Activated CD4-positive, alpha-beta T cell treated with anti-CD3 and anti-CD28 coated beads for 36 hours (primary cell): ENCODE measurements around the gene CIDEA. TPM values are rescaled to one million over a fixed set of nuclear protein-coding genes. Genes with fewer than 3 reads are reported as not detected.
A peak's percentile ranks its signal among the peaks of the same experiment; 100 is the strongest.

Experiments used
- ATAC-seq: fragments of 200-7000 bp; cut with Tn5 transposase; one replicate; pipeline ENCODE4 v1.10.0; 2021; ENCODE audit warnings: mild to moderate bottlenecking, moderate library complexity
- CTCF ChIA-PET: fragments of 350-600 bp; sonication (Branson Sonifier 250); formaldehyde crosslinking; loops from one replicate; lab custom pipeline; 2021; ENCODE audit warnings: antibody characterized with exemption; lab: Charles Lee
- POLR2A ChIA-PET: fragments of 350-600 bp; sonication (Branson Sonifier 250); formaldehyde crosslinking; loops from one replicate; lab custom pipeline; 2021; ENCODE audit warnings: antibody characterized with exemption, inconsistent platforms; lab: Charles Lee
- DNase-seq: peaks from one replicate; pipeline ENCODE4 v3.0.0-alpha.2; 2020
- H3K27ac Mint-ChIP-seq: one replicate; pipeline ENCODE4 v1.8.0; 2021; ENCODE audit warnings: mixed read lengths
- H3K27me3 Mint-ChIP-seq: one replicate; pipeline ENCODE4 v1.8.0; 2021; ENCODE audit warnings: mixed read lengths
- H3K36me3 Mint-ChIP-seq: one replicate; pipeline ENCODE4 v1.8.0; 2021; ENCODE audit warnings: low read depth, mixed read lengths
- H3K4me1 Mint-ChIP-seq: one replicate; pipeline ENCODE4 v1.8.0; 2021; ENCODE audit warnings: mixed read lengths
- H3K4me3 Mint-ChIP-seq: one replicate; pipeline ENCODE4 v1.8.0; 2021; ENCODE audit warnings: mild to moderate bottlenecking, moderate library complexity, mixed read lengths
- H3K9me3 Mint-ChIP-seq: one replicate; pipeline ENCODE4 v1.8.0; 2021; ENCODE audit warnings: low read depth, mixed read lengths
- intact Hi-C, 2 experiments: fragments of 100-400 bp; cut with DNase I in 1 of 2; cut with micrococcal nuclease in 1 of 2; formaldehyde crosslinking; loops; one replicate each; pipeline versions ENCODE4 v1.14.2 to v1.15.1; 2022 to 2024; cut with DNase I, micrococcal nuclease
- total RNA-seq, 2 experiments: library from RNA; stranded (reverse); gene quantifications; one replicate each; pipeline ENCODE4 v1.2.3, GENCODE V29; 2021

Gene CIDEA
- total RNA-seq, 2 experiments from 2014 or later, result not detected

DNA sequence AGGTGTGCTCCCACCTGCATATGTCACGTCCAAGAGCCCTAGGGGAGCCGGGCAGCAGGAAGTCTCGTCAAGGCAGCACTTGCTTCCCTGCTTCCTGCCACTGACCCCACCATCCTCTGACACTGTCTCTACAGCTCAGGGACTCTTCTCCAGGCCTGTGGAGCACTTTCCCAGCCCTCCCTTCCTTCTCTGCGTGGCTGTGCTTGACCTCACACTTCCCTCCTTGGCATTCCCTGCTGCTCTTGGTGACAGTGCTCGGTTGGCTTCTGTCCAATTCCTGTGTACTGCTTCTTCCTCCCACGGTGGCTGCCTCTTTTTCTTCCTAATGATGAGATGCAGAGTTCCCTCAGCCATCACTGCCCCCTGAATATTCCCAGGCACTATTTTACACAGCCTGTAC lies 2.8 kb downstream of the CIDEA start:
- Mint-ChIP-seq H3K27ac (no peak overlapping the region), H3K9me3 (no peaks in the 10 kb centered on the region), H3K4me1 (no peaks in the 10 kb centered on the region), H3K4me3 (no peak overlapping the region), H3K36me3 (no peaks in the 10 kb centered on the region), H3K27me3 (peaks cover 41% of the 10 kb centered on the region)
- no peak for ATAC-seq
- intact Hi-C loops, result no loop called here
- ChIA-PET POLR2A (no interaction called here), CTCF (interaction anchor here (0.7 to 1.4 kb wide), 2 partner anchors 15 to 18 kb away, joined by 4 to 5 read pairs; no protein-coding TSS in a partner anchor)
- DNase-seq, result no peak

DNA sequence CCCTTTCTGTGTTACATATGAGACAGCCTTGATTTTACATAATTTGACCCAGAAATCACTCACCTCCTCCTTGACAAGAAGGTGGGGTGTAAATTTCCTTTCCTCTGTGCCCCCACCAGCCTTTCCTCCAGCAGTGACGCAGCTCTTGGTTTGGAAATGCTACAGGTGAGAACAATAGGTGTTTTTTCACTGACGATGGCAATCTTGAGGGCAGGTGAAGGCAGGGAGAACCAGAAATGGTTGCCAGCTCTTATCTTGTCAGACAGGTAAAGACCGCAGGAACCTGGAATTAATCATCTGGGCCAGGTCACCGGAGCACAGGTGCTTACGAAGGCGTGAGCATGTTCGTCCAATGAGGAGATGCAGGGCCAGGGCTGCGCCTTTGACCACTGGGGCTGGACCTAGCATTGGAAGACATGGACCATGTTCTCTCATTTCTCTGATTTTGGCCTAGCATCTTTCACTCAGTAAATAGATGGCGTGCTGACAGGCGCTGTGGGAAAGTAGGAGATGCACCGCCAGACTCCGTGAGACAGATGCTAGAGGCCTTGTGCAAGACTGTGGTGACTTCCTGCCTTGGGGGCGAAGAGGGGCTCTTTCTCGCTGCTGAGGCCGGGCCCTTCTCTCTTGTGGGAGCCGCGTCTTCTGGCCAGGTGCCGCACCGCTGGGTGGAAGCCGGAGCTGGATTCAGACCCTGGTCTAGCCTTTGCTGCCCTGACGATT lies 4.0 kb downstream of the CIDEA start:
- ChIA-PET POLR2A (no interaction called here), CTCF (interaction anchor here (0.7 kb wide), 1 partner anchor 286 kb away, joined by 3 read pairs; no protein-coding TSS in a partner anchor)
- H3K4me3 Mint-ChIP-seq, result no peak overlapping the region
- H3K27me3 Mint-ChIP-seq, result peaks cover 33% of the 10 kb centered on the region
- no peak for DNase-seq
- no peak overlapping the region for H3K27ac Mint-ChIP-seq
- no peaks in the 10 kb centered on the region for H3K36me3 Mint-ChIP-seq
- ATAC-seq, result no peak
- no peaks in the 10 kb centered on the region for H3K9me3 Mint-ChIP-seq
- no peaks in the 10 kb centered on the region for H3K4me1 Mint-ChIP-seq
- intact Hi-C loops, result no loop called here

DNA sequence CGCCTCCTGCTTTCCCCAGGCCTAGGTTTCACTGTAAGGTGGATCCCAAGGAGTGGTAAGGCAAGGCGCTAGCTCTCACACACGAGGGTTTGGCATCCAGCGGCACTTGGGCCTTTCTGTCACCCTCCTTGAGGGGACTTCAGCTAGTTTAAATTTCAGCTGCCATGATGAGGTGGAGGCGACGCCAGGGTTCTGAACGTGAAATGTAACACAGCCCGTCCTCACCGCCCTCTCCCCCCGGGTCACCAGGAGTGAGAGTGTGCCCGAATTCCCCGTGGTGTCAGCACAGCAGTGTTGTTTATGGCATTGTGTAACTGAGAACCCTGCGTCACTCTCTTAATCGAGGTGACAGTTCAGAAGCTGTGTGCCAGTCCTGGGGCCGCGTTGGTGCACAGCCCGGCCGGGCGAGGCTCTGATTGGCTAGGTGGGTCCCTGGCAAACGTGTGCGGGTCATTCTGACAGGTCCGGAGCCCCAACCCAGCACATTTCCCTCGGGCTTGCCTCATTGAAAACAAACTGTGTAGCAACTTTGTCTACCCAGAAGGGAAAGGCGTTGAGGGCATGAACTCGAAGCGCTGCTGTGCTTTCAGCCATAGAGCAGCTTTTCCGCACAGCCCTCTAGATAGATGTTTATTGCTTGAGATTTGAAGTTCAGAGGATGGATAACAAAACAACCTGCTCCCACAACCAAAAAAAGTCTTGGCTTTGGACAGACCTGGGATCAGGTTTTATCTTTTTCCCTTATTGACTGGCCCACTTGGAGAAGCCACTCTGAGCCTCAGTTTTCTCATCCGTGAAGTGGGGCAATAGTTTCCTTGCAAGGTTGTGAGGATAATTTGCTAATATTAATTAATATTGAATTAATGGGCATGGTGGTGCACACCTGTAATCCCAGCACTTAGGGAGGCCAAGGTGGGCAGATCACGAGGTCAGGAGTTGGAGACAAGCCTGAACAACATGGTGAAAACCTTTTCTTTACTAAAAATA lies 4.9 kb downstream of the CIDEA start:
- no peak for ATAC-seq
- no peak overlapping the region for H3K27ac Mint-ChIP-seq
- H3K9me3 Mint-ChIP-seq, result no peaks in the 10 kb centered on the region
- H3K4me3 Mint-ChIP-seq, result no peak overlapping the region
- H3K4me1 Mint-ChIP-seq, result no peaks in the 10 kb centered on the region
- intact Hi-C loops, result no loop called here
- no peak for DNase-seq
- ChIA-PET CTCF (interaction anchor here (0.7 kb wide), 1 partner anchor 285 kb away, joined by 3 read pairs; no protein-coding TSS in a partner anchor), POLR2A (no interaction called here)
- H3K36me3 Mint-ChIP-seq, result no peaks in the 10 kb centered on the region
- H3K27me3 Mint-ChIP-seq, result peaks cover 28% of the 10 kb centered on the region

DNA sequence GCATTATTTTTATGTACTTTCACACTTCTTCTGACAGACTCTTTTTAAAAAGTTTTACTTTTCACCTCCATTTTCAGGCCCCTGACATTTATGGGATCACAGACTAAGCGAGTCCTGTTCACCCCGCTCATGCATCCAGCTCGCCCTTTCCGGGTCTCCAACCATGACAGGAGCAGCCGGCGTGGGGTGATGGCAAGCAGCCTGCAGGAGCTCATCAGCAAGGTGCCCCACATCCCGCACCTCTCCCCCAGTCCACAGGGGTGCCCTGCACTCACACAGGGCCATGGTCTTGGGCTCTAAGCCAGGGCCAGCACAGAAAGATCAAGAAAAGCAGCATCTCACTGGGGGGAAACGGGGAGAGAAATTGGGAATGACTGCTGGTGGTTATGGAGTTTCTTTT lies 8.6 kb downstream of the CIDEA start:
- Mint-ChIP-seq H3K9me3 (no peaks in the 10 kb centered on the region), H3K4me3 (no peak overlapping the region), H3K27me3 (peaks cover 9% of the 10 kb centered on the region), H3K27ac (no peak overlapping the region), H3K4me1 (no peaks in the 10 kb centered on the region), H3K36me3 (no peaks in the 10 kb centered on the region)
- DNase-seq, result no peak
- POLR2A ChIA-PET, result no interaction called here
- intact Hi-C loops, result no loop called here
- ATAC-seq, result no peak
- CTCF ChIA-PET, result interaction anchor here (2.1 kb wide), 1 partner anchor 10 kb away, joined by 8 read pairs; no protein-coding TSS in a partner anchor

DNA sequence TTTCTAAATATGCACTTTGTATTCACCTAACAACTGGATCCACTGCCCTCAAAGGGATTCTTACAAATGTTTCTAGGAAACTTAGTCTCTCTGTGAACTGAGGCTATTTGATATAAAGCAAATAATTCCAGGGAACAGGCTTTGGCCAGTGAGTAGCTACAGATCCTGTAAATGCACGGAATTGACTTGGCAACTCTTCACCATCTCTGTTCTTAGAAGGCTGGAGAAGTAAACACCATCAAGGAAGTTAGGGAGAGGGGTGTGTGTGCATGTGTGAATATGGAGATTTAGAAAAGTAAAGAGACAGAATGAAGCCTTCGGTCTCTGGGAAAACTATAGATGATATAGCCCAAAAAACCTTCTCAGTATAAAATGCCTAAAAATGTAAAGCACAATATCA lies 10.7 kb downstream of the CIDEA start:
- peaks cover 10% of the 10 kb centered on the region for H3K27me3 Mint-ChIP-seq
- ATAC-seq (no peak), DNase-seq (no peak)
- intact Hi-C loops, result no loop called here
- no peaks in the 10 kb centered on the region for H3K36me3 Mint-ChIP-seq
- H3K4me1 Mint-ChIP-seq, result no peaks in the 10 kb centered on the region
- H3K9me3 Mint-ChIP-seq, result no peaks in the 10 kb centered on the region
- H3K4me3 Mint-ChIP-seq, result no peak overlapping the region
- H3K27ac Mint-ChIP-seq, result no peak overlapping the region
- ChIA-PET POLR2A (no interaction called here), CTCF (no interaction called here)

DNA sequence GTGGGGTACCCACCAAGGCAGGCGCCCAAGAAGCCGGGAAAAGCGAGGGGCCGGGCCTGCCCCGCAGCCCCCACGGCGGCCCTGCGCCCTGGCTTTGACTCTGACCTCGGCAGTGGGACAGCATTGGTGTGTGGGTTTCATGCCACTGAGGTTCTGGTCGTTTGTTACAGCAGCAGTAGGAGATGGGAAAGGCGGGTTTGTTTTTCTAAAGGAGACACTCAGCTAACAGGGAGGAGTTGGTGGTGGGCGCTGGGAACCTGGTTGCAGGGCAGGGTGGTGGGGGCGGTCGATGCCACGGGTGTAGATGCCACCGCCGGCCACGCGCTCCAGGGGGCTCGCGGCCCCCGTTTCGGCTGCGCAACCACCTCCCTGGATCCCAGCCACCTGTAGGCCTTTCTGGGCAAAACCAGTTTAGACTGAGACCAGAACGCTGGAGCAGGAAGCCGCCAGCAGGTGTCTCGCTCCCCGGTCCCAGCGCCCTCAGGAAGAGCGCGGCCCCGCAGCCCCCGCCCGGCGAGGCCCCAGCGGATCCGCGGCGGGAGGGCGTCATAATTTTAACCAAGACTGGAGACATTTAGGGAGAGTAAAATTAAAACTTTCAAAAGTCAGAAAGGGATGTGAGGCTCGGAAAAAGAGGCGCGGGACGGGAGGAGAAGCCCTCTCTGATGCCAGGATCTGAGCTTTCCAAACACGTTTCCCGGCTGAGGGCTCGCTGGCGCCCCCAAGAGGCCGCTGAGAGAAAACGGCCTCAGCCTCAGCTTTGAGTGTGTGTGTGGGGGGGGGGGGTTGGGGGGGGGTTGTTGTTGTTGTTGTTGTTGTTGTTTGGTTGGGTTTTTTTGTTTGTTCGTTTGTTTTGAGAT lies 17.4 kb downstream of the CIDEA start:
- peak overlapping the region; percentile 56 for H3K4me3 Mint-ChIP-seq
- POLR2A ChIA-PET, result interaction anchor here (0.6 kb wide), 1 partner anchor 346 kb away, joined by 3 read pairs; no protein-coding TSS in a partner anchor
- no peaks in the 10 kb centered on the region for H3K9me3 Mint-ChIP-seq
- H3K27ac Mint-ChIP-seq, result no peak overlapping the region
- H3K36me3 Mint-ChIP-seq, result no peaks in the 10 kb centered on the region
- intact Hi-C loops, result no loop called here
- CTCF ChIA-PET, result interaction anchor here (0.5 to 1.9 kb wide), 16 partner anchors 8 to 1155 kb away, joined by 3 to 8 read pairs (median 4); no protein-coding TSS in a partner anchor
- ATAC-seq (peak; percentile 88), DNase-seq (peak; percentile 73)
- H3K4me1 Mint-ChIP-seq, result peaks cover 2% of the 10 kb centered on the region
- peaks cover 18% of the 10 kb centered on the region for H3K27me3 Mint-ChIP-seq

DNA sequence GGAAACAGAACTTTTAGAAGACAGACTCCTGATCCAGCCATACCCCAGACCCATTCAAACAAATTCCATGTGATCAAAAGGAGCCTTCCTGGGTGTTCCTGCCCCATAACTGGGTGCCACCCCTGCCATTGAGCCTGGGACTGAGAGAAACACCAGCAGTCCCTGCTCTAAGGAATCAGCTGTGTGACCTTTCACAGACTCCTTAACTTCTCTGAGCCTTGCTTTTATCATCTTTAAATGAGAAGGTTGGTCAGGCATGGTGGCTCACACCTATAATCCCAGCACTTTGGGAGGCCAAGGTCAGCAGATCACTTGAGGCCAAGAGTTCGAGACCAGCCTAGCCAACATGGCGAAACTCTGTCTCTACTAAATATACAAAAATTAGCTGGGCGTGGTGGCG lies 20.6 kb downstream of the CIDEA start:
- DNase-seq (no peak), ATAC-seq (no peak)
- no peaks in the 10 kb centered on the region for H3K9me3 Mint-ChIP-seq
- POLR2A ChIA-PET, result no interaction called here
- H3K4me1 Mint-ChIP-seq, result peaks cover 2% of the 10 kb centered on the region
- CTCF ChIA-PET, result interaction anchor here (1.4 kb wide), 1 partner anchor 9 kb away, joined by 3 read pairs; no protein-coding TSS in a partner anchor
- no peak overlapping the region for H3K27ac Mint-ChIP-seq
- H3K36me3 Mint-ChIP-seq, result no peaks in the 10 kb centered on the region
- intact Hi-C loops, result no loop called here
- H3K4me3 Mint-ChIP-seq, result no peak overlapping the region
- H3K27me3 Mint-ChIP-seq, result peaks cover 17% of the 10 kb centered on the region

DNA sequence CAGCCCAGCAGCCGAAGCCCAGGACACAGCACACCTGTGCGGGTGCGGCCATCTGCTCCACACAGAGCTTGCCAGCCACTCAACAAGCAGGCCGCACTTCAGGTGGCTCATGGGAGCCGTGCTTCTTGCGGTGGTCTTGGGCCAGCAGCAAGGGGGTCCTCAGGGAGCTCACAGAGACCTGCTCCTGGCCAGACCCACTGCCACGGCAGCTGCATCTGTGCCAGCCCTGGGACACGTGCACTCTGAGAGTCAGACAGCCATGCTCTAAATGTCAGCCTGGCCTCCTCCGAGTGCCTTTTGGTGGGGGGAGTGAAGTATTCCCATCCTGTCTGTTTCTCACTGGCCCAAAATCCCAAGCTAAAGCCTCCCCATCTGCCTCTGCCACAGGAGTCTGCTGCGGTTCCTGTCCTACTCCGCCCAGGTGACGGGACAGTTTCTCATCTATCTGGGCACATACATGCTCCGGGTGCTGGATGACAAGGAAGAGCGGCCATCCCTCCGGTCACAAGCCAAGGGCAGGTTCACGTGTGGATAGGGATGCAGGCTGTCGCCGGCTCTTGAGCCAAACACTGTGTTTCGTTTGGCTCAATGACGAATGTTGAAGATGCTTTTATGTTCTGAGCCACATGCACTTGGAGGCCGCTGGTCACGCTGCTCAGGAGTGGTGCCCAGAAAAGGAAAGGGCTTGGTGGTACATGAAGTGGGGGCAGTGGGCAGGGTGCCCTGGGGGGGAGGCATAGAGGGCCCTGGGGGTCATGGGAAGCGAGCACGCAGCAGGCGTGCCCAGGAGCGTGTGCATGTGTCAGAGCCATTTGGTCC lies 22.8 kb downstream of the CIDEA start:
- H3K27me3 Mint-ChIP-seq, result peaks cover 13% of the 10 kb centered on the region
- H3K4me3 Mint-ChIP-seq, result no peak overlapping the region
- ATAC-seq (no peak), DNase-seq (no peak)
- no peaks in the 10 kb centered on the region for H3K36me3 Mint-ChIP-seq
- CTCF ChIA-PET, result no interaction called here
- H3K9me3 Mint-ChIP-seq, result no peaks in the 10 kb centered on the region
- no peak overlapping the region for H3K27ac Mint-ChIP-seq
- POLR2A ChIA-PET, result no interaction called here
- H3K4me1 Mint-ChIP-seq, result no peaks in the 10 kb centered on the region
- intact Hi-C loops, result no loop called here

DNA sequence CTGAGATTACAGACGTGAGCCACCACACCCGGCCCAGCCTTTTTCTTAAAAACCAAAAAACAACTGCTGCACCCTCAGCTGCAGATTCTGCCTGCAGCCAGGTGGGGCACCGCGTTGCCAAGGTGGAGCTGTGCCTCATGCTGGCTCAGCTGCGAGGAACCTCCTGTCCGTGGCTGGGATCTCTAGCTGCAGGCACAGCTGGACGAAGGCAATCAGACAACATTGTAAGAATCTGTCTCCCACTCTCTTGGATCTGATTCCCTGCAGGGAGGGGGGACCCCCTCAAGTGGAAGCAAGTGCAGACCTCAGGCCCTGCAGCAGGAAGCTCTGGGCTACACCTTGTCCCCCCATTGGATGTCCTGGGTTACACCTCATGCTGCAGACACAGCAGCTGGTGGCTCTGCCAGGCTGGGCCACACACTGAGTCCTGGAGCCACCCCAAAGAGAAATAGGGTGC lies 24.1 kb downstream of the CIDEA start:
- ATAC-seq, result no peak
- Mint-ChIP-seq H3K9me3 (no peaks in the 10 kb centered on the region), H3K27ac (no peak overlapping the region), H3K36me3 (no peaks in the 10 kb centered on the region), H3K4me3 (no peak overlapping the region), H3K27me3 (peaks cover 11% of the 10 kb centered on the region), H3K4me1 (no peaks in the 10 kb centered on the region)
- ChIA-PET CTCF (interaction anchor here (0.6 to 0.8 kb wide), 2 partner anchors 42 to 61 kb away, joined by 3 read pairs; no protein-coding TSS in a partner anchor), POLR2A (no interaction called here)
- intact Hi-C loops, result no loop called here
- no peak for DNase-seq
